Neural crest cell (in vitro differentiated cells): Measurements from ENCODE around the gene SLCO1A2. TPM values are rescaled to one million over a fixed set of nuclear protein-coding genes. Genes with fewer than 3 reads are reported as not detected.

Source experiments
- DNase-seq: peaks from one replicate; pipeline ENCODE4 v3.0.0; 2021; ENCODE audit warnings: low read depth, mixed read lengths, low spot score
- H3K27ac Mint-ChIP-seq: one replicate; pipeline ENCODE4 v1.8.0; 2021; ENCODE audit warnings: mild to moderate bottlenecking, mixed read lengths; ENCODE audit not compliant: unreplicated experiment
- H3K27me3 Mint-ChIP-seq: 2 replicates; pipeline ENCODE4 v1.8.0; 2021; ENCODE audit warnings: low read depth, mild to moderate bottlenecking, mixed read lengths
- H3K36me3 Mint-ChIP-seq: 2 replicates; pipeline ENCODE4 v1.8.0; 2021; ENCODE audit warnings: low read depth, mild to moderate bottlenecking, mixed read lengths
- H3K4me1 Mint-ChIP-seq: 2 replicates; pipeline ENCODE4 v1.8.0; 2021; ENCODE audit warnings: mixed read lengths
- H3K4me3 Mint-ChIP-seq: one replicate; pipeline ENCODE4 v1.8.0; 2021; ENCODE audit warnings: mild to moderate bottlenecking, mixed read lengths
- H3K9me3 Mint-ChIP-seq: 2 replicates; pipeline ENCODE4 v1.8.0; 2021; ENCODE audit warnings: mixed read lengths
- CTCF ChIP-seq: fragments of 200-600 bp; sonication (generic); conservative IDR thresholded peaks from 2 replicates; pipeline ENCODE4 v1.5.0; 2021; ENCODE audit warnings: antibody characterized with exemption, mild to moderate bottlenecking
- total RNA-seq: library from RNA; stranded (reverse); gene quantifications from 2 replicates; pipeline ENCODE4 v1.2.1, GENCODE V29; 2021

SLCO1A2 gene
- total RNA-seq, 1 donor from 2014 or later = 5.4 TPM

- no peak for DNase-seq
- Mint-ChIP-seq H3K9me3 (peaks cover 13% of the 10 kb centered on the region), H3K27ac (no peak overlapping the region), H3K4me1 (no peaks in the 10 kb centered on the region), H3K4me3 (no peak overlapping the region), H3K27me3 (no peaks in the 10 kb centered on the region), H3K36me3 (peaks cover 30% of the 10 kb centered on the region)
- no peak for TF ChIP-seq CTCF
These were observed 3.9 kb downstream of the SLCO1A2 start for GRCh38 chr12:21330682-21331253.

GRCh38 chr12:21328578-21328977 is 6.1 kb downstream of the SLCO1A2 start:
- Mint-ChIP-seq H3K4me3 (no peak overlapping the region), H3K27me3 (no peaks in the 10 kb centered on the region), H3K4me1 (peaks cover 8% of the 10 kb centered on the region), H3K9me3 (peaks cover 16% of the 10 kb centered on the region), H3K27ac (no peak overlapping the region), H3K36me3 (peaks cover 33% of the 10 kb centered on the region)
- TF ChIP-seq CTCF = no peak
- DNase-seq = no peak

- TF ChIP-seq CTCF = no peak
- no peaks in the 10 kb centered on the region for H3K27me3 Mint-ChIP-seq
- peaks cover 16% of the 10 kb centered on the region for H3K36me3 Mint-ChIP-seq
- no peak for DNase-seq
- H3K27ac Mint-ChIP-seq = no peak overlapping the region
- peaks cover 10% of the 10 kb centered on the region for H3K9me3 Mint-ChIP-seq
- no peak overlapping the region for H3K4me3 Mint-ChIP-seq
- H3K4me1 Mint-ChIP-seq = peaks cover 8% of the 10 kb centered on the region
These were observed 10.2 kb downstream of the SLCO1A2 start for GRCh38 chr12:21324551-21324950.

- peaks cover 10% of the 10 kb centered on the region for H3K9me3 Mint-ChIP-seq
- no peak for DNase-seq
- no peak overlapping the region for H3K4me3 Mint-ChIP-seq
- H3K4me1 Mint-ChIP-seq = peaks cover 8% of the 10 kb centered on the region
- H3K36me3 Mint-ChIP-seq = peaks cover 16% of the 10 kb centered on the region
- no peaks in the 10 kb centered on the region for H3K27me3 Mint-ChIP-seq
- TF ChIP-seq CTCF = no peak
- H3K27ac Mint-ChIP-seq = no peak overlapping the region
These were observed 11.0 kb downstream of the SLCO1A2 start for GRCh38 chr12:21323736-21324135.

- H3K4me1 Mint-ChIP-seq = no peaks in the 10 kb centered on the region
- no peak for DNase-seq
- no peak overlapping the region for H3K4me3 Mint-ChIP-seq
- no peaks in the 10 kb centered on the region for H3K27me3 Mint-ChIP-seq
- no peaks in the 10 kb centered on the region for H3K9me3 Mint-ChIP-seq
- H3K27ac Mint-ChIP-seq = no peak overlapping the region
- TF ChIP-seq CTCF = no peak
- H3K36me3 Mint-ChIP-seq = no peaks in the 10 kb centered on the region
These were observed 25.9 kb downstream of the SLCO1A2 start for GRCh38 chr12:21308785-21309184.

GRCh38 chr12:21305661-21306060 is 29.1 kb downstream of the SLCO1A2 start:
- no peaks in the 10 kb centered on the region for H3K9me3 Mint-ChIP-seq
- H3K27me3 Mint-ChIP-seq = no peaks in the 10 kb centered on the region
- TF ChIP-seq CTCF = no peak
- no peak overlapping the region for H3K27ac Mint-ChIP-seq
- no peaks in the 10 kb centered on the region for H3K4me1 Mint-ChIP-seq
- H3K4me3 Mint-ChIP-seq = no peak overlapping the region
- no peaks in the 10 kb centered on the region for H3K36me3 Mint-ChIP-seq
- DNase-seq = no peak
